PC-9 (cell line): ENCODE results near the gene PRKG2. TPM values are rescaled to one million over a fixed set of nuclear protein-coding genes. Genes with fewer than 3 reads are reported as not detected.
A peak's percentile ranks its signal among the peaks of the same experiment; 100 is the strongest.
"Not testable (repeated sequence)": the region's sequence is repeated elsewhere in the genome, so short reads cannot be mapped to it uniquely, and the experiment has no call there.

ENCODE experiments used
- BruUV-seq: library from RNA; stranded (reverse); fragments of 400-500 nt; replicated peaks from 2 replicates; lab custom pipeline; 2021; lab: Mats Ljungman, UMichigan
- CTCF ChIA-PET: fragments of 300-600 bp; sonication (Branson Sonifier 250); formaldehyde crosslinking; loops from one replicate; lab custom pipeline; 2022; ENCODE audit warnings: antibody characterized with exemption; lab: Charles Lee
- POLR2A ChIA-PET: fragments of 300-600 bp; sonication (Branson Sonifier 250); formaldehyde crosslinking; loops from one replicate; lab custom pipeline; 2022; ENCODE audit warnings: antibody characterized with exemption; ENCODE audit not compliant: unreplicated experiment; lab: Charles Lee
- DNase-seq, 2 experiments: peaks; one replicate each; pipeline versions ENCODE4 v3.0.0 to v3.0.0-alpha.2; 2015 to 2022; ENCODE audit warnings: mixed read lengths in 1 of 2
- H2AFZ ChIP-seq: fragments of 200-600 bp; sonication (generic); 2 replicates; pipeline ENCODE4 v1.8.1; 2017; ENCODE audit warnings: antibody characterized with exemption
- H3F3A ChIP-seq: fragments of 200-600 bp; sonication (generic); 2 replicates; pipeline ENCODE4 v1.8.1; 2017; ENCODE audit warnings: antibody characterized with exemption, mild to moderate bottlenecking, low read depth; ENCODE audit not compliant: insufficient read depth
- H3K27ac ChIP-seq: fragments of 200-600 bp; sonication (generic); 2 replicates; pipeline ENCODE4 v1.6.1; 2016; ENCODE audit warnings: mixed run types
- H3K27me3 ChIP-seq: fragments of 200-600 bp; sonication (generic); 2 replicates; pipeline ENCODE4 v1.6.1; 2016; ENCODE audit warnings: low read depth, mixed run types; ENCODE audit not compliant: insufficient read depth
- H3K36me3 ChIP-seq: fragments of 200-600 bp; sonication (generic); 2 replicates; pipeline ENCODE4 v1.6.1; 2016; ENCODE audit warnings: low read depth, mixed run types
- H3K4me1 ChIP-seq: fragments of 200-600 bp; sonication (generic); replicated peaks from 2 replicates; pipeline ENCODE4 v1.6.1; 2016; ENCODE audit warnings: mixed run types; ENCODE audit not compliant: insufficient read depth
- H3K4me2 ChIP-seq: fragments of 200-600 bp; sonication (generic); 2 replicates; pipeline ENCODE4 v1.6.1; 2017; ENCODE audit warnings: mixed run types
- H3K4me3 ChIP-seq: fragments of 200-600 bp; sonication (generic); 2 replicates; pipeline ENCODE4 v1.6.1; 2016; ENCODE audit warnings: mixed run types
- H3K79me2 ChIP-seq: fragments of 200-600 bp; sonication (generic); 2 replicates; pipeline ENCODE4 v1.6.1; 2017; ENCODE audit warnings: low read depth, mixed run types
- H3K9me2 ChIP-seq: fragments of 200-600 bp; sonication (generic); 2 replicates; pipeline ENCODE4 v1.8.1; 2017; ENCODE audit warnings: mild to moderate bottlenecking; ENCODE audit not compliant: insufficient read depth
- H3K9me3 ChIP-seq: fragments of 200-600 bp; sonication (generic); 2 replicates; pipeline ENCODE4 v1.8.1; 2016; ENCODE audit warnings: low read depth; ENCODE audit not compliant: insufficient read depth
- H4K20me1 ChIP-seq: fragments of 200-600 bp; sonication (generic); 2 replicates; pipeline ENCODE4 v1.8.1; 2017; ENCODE audit not compliant: insufficient read depth
- CTCF ChIP-seq: fragments of 200-600 bp; sonication (generic); conservative IDR thresholded peaks from 2 replicates; pipeline ENCODE4 v1.6.1; 2017; ENCODE audit warnings: mixed run types, antibody characterized with exemption, mild to moderate bottlenecking, moderate library complexity
- EZH2 ChIP-seq: fragments of 200-600 bp; sonication (generic); IDR thresholded peaks from 2 replicates; pipeline ENCODE4 v1.8.0; 2017; ENCODE audit warnings: antibody characterized with exemption, low read depth
- intact Hi-C: fragments of 100-400 bp; cut with micrococcal nuclease; formaldehyde crosslinking; loops from one replicate; pipeline ENCODE4 v1.10.0; 2022; ENCODE audit not compliant: unreplicated experiment
- total RNA-seq: library from RNA; stranded (reverse); gene quantifications from 2 replicates; pipeline ENCODE4 v1.2.3, GENCODE V29; 2021

Gene PRKG2
- total RNA-seq, 1 experiment from 2014 or later: not detected

- Histone ChIP-seq H3F3A (peaks cover 5% of the 10 kb centered on the region; the same call in 1 of the 2 replicates), H3K9me2 (no peaks in the 10 kb centered on the region), H3K4me2 (peak overlapping the region; percentile 69), H2AFZ (peak overlapping the region; percentile 50), H3K27me3 (no peaks in the 10 kb centered on the region), H3K79me2 (no peaks in the 10 kb centered on the region), H3K9me3 (peaks cover 6% of the 10 kb centered on the region), H3K4me3 (peak overlapping the region; percentile 30; the same call in 1 of the 2 replicates), H4K20me1 (no peaks in the 10 kb centered on the region), H3K4me1 (peaks cover 17% of the 10 kb centered on the region), H3K27ac (peak overlapping the region; percentile 90), H3K36me3 (no peaks in the 10 kb centered on the region)
- ChIA-PET POLR2A (no interaction called here), CTCF (no interaction called here)
- TF ChIP-seq CTCF (no peak), EZH2 (no peak)
- intact Hi-C loops: no loop called here
- TSS peak; percentile 71 for BruUV-seq
- peak; percentile 46 to 89 for DNase-seq
These were observed 50.2 kb downstream of the PRKG2 start for GRCh38 chr4:81164623-81165416.

GRCh38 chr4:81164126-81164525, 50.9 kb downstream of the PRKG2 start:
- peak overlapping the region; percentile 69 for H3K4me2 ChIP-seq
- no peak for DNase-seq
- H3F3A ChIP-seq: peaks cover 5% of the 10 kb centered on the region; the same call in 1 of the 2 replicates
- CTCF ChIA-PET: no interaction called here
- POLR2A ChIA-PET: no interaction called here
- TF ChIP-seq EZH2: no peak
- no peak for TF ChIP-seq CTCF
- intact Hi-C loops: no loop called here
- H3K36me3 ChIP-seq: no peaks in the 10 kb centered on the region
- H3K27me3 ChIP-seq: no peaks in the 10 kb centered on the region
- peaks cover 6% of the 10 kb centered on the region for H3K9me3 ChIP-seq
- peak overlapping the region; percentile 50 for H2AFZ ChIP-seq
- no peaks in the 10 kb centered on the region for H3K9me2 ChIP-seq
- H4K20me1 ChIP-seq: no peaks in the 10 kb centered on the region
- peaks cover 17% of the 10 kb centered on the region for H3K4me1 ChIP-seq
- H3K4me3 ChIP-seq: peak overlapping the region; percentile 20; the same call in 1 of the 2 replicates
- BruUV-seq: no TSS peak
- no peaks in the 10 kb centered on the region for H3K79me2 ChIP-seq
- peak overlapping the region; percentile 90 for H3K27ac ChIP-seq

- no peak overlapping the region for H2AFZ ChIP-seq
- no peak for DNase-seq
- CTCF ChIA-PET: no interaction called here
- no peak overlapping the region for H3K4me2 ChIP-seq
- H3K4me3 ChIP-seq: no peak overlapping the region
- intact Hi-C loops: no loop called here
- H4K20me1 ChIP-seq: no peaks in the 10 kb centered on the region
- H3K4me1 ChIP-seq: peaks cover 17% of the 10 kb centered on the region
- H3K79me2 ChIP-seq: no peaks in the 10 kb centered on the region
- H3K9me3 ChIP-seq: peaks cover 6% of the 10 kb centered on the region
- no peak for TF ChIP-seq CTCF
- no peak for TF ChIP-seq EZH2
- POLR2A ChIA-PET: interaction anchor here (0.6 kb wide), 1 partner anchor 1872 kb away, joined by 3 read pairs; the partner anchor contains the start of gene COPS4
- H3F3A ChIP-seq: peaks cover 5% of the 10 kb centered on the region; the same call in 1 of the 2 replicates
- no peaks in the 10 kb centered on the region for H3K9me2 ChIP-seq
- H3K27me3 ChIP-seq: no peaks in the 10 kb centered on the region
- no peak overlapping the region for H3K27ac ChIP-seq
- H3K36me3 ChIP-seq: no peaks in the 10 kb centered on the region
- BruUV-seq: no TSS peak
These were observed 52.1 kb downstream of the PRKG2 start for GRCh38 chr4:81162752-81163458.

- H3K4me2 ChIP-seq, H3K27me3 ChIP-seq, intact Hi-C loops, H3K4me1 ChIP-seq, H3K79me2 ChIP-seq, H3F3A ChIP-seq, H3K9me3 ChIP-seq, H3K9me2 ChIP-seq, H3K4me3 ChIP-seq, POLR2A ChIA-PET, CTCF ChIA-PET, H3K36me3 ChIP-seq, H3K27ac ChIP-seq, H2AFZ ChIP-seq, BruUV-seq, H4K20me1 ChIP-seq, DNase-seq: not testable (repeated sequence)
These were observed 61.2 kb downstream of the PRKG2 start for GRCh38 chr4:81153714-81154323.
